HCEC 1CT (cell line): Measurements from ENCODE around the gene SOX5.
"Not testable (repeated sequence)": the region's sequence is repeated elsewhere in the genome, so short reads cannot be mapped to it uniquely, and the experiment has no call there.

Source experiments
- DNase-seq: peaks from one replicate; pipeline ENCODE4 v3.0.0-alpha.2; 2017

The SOX5 gene

DNA sequence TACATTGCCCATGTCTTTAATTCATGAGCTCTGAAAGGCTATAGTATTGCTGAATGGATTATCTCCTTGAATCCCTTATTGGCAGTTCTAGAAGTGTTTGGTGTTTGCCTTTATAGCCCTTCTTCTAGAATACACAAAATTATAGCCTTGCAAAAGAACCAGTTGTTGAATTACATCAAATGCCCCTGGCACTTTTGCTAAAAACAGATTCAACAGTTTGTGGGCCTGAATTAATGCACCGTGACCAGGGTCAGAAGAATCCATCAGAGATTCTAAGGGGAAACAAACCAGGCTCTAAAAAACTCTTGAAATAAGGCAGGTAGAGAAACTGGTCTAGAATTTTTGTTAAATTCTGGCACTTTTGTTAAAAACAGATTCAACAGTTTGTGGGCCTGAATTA lies 197.8 kb downstream of the SOX5 start:
- no peak for DNase-seq

DNA sequence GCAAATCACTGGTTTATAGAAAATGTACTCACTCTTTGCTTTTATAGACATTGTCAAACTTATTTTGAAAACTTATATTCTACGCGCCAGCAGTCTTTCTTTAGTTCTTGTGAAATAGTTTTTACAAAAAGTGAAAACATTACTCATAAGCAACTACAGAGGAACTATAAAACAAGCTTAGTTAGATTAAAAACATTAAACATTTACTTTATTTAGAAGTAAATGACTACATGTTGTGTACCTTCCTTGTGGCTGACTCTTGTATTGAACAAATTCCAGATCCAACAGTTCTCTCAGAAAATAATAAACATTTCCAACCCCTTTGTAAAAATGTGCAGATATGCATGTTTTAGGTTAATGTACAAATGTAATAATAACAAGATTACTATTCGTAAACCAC lies 198.5 kb downstream of the SOX5 start:
- DNase-seq = no peak

DNA sequence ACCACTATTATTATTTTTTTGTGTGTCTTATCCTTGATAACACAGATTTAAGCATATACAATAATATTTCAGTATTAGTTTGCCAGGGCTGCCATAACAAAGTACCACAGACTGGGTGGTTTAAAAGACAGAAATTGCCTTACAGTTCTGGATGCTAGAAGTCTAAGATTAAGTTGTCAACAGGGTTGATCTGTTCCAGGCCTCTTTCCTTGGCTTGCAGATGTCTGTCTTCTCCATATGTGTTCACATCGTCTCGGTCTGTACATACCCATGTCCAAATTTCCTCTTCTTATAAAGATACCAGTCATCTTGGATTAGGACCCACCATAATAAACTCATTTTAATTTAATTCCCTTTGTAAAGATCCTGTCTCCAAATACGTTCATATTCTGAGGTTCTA lies 204.8 kb downstream of the SOX5 start:
- DNase-seq = no peak

DNA sequence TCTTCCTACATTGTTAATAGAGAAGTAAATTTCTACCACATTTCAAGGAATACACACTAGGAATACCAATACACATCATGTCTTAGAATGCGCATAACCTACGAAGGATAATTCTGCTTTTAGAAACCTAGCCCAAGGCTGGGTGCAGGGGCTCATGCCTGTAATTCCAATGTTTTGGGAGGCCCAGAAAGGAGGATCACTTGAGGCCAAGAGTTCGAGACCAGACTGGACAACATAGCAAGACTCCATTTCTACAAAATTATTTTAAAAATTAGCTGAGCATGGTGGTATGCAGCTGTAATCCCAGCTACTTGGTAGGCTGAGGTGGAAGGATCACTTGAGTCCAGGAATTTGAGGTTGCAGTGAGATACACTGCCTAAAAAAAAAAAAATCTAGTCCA lies 206.9 kb downstream of the SOX5 start:
- no peak for DNase-seq

DNA sequence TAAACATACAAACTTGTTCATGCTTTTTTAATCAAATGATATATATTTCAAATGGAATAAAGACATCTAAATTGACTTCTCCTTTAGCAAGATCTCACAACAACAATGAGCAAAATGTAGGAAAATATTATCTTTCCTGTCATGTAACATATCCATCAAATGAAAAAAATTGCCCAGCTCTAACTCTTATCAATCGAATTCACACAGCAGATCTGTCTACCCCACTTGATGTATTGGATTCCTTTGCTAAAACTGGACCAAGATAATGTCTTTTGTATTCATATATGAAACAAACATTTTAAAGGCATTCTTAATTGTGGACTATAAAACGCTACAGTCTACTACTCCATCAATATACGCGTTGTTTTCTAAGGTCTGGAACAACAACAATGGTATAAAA lies 218.0 kb downstream of the SOX5 start:
- DNase-seq = no peak

DNA sequence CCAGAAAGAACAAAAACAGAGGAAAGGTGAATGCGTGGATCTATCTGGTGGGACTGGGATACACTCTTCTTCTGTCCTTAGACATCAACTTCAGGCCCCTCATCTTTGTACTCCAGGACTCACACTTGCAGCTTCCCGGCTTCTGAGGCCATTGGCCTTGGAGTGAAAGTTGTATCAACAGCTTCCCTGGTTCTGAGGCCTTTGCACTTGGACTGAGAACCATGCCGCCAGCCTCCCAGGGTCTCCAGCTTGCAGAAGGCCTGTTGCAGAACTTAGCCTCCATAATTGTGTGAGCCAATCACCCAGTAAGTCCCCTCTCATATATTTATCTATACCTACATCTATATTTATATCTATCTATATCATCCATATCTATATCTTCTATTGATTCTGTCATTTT lies 218.4 kb downstream of the SOX5 start:
- no peak for DNase-seq

DNA sequence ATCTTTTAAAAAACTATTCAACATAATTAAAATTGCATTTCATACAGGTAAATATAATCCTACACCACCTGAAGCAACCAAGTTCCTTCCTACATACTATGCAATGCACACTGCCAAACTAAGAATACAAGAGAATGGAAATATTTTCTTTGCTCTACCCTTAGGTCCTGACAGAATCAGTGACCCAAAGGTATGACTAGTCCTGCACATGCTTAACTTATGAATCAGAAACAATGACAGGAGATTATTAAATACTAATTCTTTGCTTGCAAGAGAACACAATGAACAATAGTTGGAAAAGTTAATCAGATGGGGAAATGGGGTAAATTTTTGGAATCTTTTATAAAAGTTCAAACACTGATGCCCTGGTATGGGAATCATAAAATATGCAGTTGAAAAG lies 220.1 kb downstream of the SOX5 start:
- DNase-seq = no peak

DNA sequence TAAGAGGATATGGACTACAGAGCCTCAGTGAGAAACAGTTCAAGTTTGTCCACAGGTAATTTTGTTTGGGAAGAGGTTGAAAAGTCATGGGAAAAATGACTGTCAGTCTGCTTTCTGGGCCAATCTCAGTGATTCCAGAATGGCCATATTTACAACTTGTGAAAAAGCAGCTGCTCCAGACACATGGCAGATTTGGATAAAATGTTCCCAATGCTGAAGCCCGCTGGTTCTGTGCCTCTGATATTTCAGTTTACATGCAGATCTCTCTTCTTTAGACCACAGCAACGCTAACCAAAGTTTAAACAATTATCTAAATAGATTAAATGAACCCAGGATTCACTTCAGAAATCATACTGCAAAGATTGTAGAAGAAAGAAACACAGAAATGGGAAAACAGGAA lies 222.8 kb downstream of the SOX5 start:
- DNase-seq = no peak

DNA sequence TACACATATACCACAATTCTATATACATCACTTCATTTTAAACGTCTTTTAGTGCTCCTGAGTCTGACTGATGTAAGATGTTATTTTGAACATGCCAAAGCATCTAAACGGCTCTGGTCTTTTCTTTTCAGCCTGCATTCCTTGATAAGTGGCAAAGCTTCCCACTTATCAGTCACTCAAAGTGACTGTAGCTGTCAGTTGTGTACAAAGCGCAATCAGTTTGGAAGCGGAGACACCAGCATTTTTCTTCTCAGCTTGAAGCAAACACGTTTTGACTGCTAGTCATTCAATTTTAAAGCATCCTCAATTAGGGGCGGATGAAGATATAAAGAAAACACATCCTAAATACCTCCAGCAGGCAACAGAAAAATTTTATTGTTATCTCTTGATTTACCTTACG lies 226.8 kb downstream of the SOX5 start:
- DNase-seq = no peak

DNA sequence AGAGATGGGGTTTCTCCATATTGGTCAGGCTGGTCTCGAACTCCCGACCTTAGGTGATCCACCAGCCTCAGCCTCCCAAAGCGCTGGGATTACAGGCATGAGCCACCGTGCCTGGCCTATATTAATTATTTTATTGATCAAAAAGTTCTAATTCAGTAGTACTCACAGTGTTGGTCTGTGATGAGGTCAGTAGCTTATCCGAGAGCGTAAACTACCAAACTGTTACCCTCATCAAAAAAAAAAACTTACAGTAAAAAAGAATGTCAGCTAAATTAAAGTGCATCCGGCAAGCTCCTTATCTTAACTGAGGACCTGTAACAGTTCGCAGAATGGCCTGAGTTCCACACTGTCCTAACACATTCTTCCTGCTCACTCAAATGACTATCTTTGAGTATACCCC lies 228.2 kb downstream of the SOX5 start:
- no peak for DNase-seq

DNA sequence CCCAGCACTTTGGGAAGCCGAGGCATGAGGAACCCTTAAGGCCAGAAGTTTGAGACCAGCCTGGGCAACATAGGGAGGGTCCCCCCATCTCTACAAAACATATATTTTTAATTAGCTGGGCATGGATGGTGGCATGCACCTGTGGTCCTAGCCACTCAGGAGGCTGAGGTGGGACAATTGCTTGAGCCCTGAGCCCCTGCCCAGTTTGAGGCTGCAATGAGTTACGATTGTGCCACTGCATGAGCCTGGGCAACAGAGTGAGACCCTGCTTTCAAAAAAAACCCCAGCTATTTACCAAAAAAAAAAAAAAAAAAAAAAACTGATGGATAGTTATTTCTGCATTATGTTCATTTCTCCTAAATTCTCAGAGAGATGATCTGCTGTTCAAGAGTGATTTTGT lies 230.0 kb downstream of the SOX5 start:
- no peak for DNase-seq

DNA sequence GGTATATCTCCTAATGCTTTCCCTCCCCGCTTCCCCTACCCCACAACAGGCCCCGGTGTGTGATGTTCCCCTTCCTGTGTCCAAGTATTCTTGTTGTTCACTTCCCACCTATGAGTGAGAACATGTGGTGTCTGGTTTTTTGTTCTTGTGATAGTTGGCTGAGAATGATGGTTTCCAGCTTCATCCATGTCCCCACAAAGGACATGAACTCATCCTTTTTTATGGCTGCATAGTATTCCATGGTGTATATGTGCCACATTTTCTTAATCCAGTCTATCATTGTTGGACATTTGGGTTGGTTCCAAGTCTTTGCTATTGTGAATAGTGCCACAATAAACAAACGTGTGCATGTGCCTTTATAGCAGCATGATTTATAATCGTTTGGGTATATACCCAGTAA lies 239.1 kb downstream of the SOX5 start:
- DNase-seq = not testable (repeated sequence)

DNA sequence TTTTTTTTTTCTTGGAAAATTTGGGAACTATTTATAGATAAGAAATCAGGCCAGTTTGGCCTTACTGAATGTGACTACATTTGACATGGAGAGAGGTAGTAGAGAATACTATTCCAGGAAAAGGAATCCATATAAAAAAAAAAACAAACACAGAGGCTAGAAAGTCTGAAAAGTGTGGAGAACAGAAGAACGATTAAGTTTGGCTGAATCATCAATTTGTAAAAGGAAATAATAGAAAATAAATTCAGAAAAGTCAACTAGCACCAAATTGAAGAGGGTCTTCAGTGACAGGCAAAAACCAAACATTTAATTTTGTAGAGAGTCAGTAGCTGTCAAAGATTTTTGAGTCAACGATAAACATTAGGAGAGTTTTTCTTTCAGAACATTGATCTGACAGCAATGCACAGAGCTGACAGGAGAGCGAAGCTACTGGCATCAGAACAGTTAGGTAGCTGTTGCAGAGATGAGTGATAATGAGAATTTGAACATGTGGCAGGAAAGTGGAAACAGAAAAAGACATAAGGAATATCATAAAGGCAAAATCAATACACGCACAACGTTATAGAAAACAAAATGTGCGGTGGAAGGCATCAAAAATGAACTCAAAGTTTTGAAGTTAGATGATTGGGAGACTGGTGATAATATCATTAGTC lies 241.2 kb downstream of the SOX5 start:
- DNase-seq = no peak

DNA sequence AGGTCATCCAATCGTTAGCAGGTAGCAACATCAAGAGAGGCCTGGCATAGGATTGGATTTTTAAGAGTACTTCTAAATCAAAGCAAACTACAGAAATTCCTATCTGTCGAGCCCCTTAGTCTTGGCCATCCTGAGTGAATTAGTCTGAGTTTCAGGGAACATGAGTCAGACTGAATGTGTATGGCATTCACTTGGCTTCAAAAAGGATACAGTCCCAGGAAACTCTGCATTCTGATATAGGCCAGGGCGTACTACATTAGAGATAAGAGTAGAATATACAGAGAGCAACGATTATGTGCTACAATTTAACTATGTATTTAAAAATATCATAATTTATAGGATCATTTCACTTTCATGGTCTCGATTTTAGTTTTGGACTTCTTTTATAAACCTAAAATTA lies 242.2 kb downstream of the SOX5 start:
- no peak for DNase-seq

DNA sequence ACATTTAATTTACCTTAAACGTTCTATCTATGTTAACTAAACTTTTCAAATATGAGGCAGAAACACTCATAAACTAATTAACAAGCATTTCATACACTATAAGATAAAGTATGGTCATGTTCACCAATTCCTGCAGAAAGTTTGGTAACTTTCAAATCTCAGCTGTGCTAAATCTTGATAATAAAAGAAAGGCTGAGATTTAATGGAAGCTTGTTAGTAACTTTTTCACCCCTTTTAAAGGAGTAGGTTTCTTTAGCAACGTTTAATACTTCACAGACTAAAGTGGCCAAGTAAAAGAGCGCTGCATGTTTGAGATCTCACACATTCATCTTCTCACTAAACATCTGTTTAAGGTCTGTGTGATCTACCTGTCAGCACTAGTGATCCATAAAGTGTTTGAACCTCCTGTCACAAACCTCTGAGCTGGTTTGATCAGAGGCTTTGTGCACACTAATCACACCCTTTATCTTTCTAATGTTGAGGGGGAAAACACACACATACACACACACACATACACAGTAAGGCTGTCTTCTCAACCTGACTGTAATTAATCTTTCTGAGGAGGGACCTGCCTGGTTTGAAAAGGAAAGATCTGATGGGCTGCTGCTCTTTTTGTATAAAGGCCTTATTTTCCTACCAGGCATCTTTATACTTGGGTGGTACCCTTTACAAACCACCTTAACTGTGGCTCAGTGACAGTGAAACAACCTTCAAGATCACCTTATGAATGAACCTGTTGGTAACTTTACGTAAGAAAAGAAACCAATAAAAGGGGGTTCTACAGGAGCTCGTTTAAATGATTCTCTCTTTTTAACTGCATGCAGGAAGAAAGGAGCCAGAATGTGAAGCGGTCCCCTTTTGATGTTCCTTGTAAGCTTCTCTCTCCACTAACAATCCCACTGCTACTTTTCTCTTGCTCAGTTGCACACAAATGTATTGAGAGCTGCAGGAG lies 244.2 kb downstream of the SOX5 start:
- DNase-seq = no peak

DNA sequence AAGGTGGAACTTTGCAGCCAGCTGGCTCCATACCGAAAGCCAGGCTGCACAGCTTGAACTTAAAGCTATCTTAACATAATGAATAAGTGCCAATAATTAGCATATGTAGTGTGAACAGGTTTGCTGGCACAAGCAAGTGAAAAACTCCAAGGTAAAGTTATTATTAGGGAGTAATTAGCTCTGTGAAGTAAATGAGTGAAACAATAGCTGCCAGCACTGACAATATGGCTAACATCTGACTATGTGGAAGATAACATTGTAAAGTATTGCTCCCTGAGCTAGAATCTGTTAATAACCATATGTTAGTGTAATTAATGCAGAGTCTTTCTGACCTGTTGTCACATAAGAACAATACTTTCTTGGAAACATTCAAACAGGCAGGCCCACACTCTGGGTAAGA lies 246.4 kb downstream of the SOX5 start:
- DNase-seq = no peak

DNA sequence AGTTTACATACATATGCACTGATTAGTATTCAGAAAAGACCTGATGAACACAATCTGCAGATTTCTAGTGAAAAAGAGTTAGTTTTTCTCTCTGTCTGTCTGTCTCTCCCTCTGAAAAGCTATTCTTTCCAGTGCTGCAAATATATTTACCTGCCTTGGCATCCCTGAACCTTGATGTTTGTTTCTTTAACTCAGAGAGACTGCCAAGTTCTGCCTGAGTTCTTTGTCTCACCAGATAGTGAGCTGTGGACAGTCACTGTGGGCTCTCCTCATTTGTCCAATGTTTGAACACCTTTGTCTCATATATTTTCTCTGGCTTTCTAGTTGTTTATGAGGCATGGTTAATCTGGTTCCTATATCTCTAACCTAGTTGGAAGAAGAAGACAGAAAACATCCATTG lies 250.4 kb downstream of the SOX5 start:
- no peak for DNase-seq

DNA sequence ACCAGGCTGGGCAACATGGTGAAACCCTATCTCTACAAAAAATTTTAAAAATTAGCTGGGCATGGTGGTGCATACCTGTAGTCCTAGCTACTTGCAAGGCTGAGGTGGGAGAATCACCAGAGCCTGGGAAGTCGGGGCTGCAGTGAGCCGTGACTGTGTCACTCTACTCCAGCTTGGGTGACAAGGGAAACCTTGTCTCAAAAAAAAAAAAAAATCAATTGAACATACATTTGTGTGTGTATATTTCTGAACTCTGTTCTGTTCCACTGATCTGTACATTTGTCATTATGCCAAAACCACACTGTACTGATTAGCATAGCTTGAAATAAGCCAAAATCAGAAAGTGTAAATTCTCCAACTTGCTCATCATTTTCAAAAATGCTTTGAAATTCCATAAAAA lies 254.6 kb downstream of the SOX5 start:
- no peak for DNase-seq

DNA sequence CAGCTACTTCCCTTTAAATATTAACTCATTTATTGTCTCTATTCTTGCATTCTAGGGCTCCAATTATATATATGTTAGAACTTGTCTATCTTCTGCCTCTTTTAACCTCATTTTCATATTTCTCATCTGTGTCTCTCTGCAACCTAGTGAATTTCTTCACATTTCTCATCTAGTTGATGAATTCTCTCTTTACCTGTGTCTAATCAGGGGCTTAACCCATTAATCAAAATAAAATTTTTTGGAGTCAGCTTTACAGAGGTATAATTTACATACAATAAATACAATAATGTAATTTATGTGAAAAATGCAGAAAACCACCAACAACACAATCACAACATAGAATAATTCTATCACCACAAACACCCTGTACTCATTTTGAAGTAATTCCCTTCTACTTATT lies 255.2 kb downstream of the SOX5 start:
- no peak for DNase-seq

DNA sequence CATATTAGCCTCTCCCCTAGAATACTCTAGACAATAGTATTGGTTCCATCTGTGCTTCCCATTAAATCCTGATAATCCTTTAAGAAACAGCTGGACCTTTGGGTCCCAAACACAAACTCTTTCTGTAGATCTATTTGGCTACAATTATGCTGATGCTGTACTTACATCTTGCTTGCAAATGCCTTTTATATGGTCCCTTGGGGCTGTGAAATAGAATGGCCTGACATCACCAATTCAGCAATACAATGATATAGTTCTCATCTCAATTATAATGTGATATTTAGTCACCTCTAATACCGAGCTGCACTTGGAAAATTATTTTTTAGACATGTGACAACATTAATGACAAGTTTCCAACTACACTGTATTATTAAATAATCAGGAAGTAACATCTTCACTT lies 261.5 kb downstream of the SOX5 start:
- no peak for DNase-seq

DNA sequence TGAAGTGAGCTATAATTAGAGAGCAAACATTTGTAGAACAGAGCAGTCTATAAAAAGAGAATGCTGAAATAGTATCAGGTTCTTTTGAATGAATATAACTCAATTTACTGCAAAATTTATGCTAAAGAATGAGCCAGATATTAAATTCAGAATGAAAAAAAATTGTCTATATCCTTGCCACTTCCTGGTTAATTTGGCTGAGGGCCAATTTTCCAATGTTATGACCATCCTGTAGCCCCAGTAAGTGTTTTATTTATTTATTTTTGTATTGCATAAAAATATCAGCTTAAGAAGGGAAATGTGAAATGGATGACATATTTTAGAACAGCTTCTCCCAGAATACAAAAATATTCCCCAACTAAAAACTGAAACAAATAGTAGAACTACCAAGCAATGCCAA lies 263.4 kb downstream of the SOX5 start:
- DNase-seq = no peak

DNA sequence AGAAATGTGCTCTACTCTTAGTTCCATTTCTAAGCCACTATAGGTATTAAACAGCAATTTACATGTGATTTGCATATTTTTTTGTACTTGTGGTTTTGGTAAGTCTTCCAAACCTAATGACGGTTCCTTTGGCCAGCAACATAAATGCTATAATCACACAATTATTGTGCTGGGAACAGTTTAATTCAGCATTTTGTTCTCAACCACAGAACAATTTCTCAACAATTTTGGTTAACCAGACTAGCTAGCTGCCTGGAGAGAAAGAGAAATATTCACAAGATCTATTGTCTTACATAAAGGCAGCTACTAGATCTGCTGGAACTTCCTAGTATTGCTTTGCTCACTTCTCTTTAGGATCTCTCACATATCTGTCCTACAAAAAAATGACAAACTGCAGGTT lies 265.3 kb downstream of the SOX5 start:
- no peak for DNase-seq

DNA sequence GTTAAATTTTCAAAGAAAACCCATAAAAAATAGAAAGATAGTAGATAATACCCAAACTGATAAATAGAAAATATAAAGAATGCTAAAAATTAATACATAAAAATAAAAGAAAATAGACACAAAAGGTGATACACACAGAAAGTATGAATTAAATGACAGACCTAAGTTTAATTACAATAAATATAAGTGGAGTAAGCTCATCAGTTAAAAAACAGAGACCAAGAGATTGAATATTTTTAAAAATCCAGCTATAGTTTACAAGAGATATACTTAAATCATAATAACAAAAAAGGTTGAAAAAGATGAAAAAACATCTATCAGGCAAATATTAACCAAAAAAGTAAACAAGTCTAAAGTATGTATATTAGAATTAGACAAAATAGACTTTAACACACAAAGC lies 268.2 kb downstream of the SOX5 start:
- DNase-seq = no peak

DNA sequence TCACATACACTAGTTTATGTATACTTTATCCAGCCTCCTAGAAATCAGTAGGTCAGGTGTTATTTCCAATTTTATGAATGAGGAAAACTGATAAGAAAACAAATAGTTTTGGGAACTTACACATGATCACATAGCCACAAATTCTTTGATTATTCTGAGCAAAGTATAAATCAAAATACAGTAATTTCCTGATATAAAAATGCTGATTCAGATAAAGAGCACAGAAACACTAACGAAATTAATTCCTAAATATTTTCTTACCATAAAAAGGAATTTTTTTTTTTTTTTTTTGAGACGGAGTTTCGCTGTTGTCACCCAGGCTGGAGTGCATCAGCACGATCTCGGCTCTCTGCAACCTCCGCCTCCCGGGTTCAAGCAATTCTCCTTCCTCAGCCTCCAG lies 275.4 kb downstream of the SOX5 start:
- no peak for DNase-seq

DNA sequence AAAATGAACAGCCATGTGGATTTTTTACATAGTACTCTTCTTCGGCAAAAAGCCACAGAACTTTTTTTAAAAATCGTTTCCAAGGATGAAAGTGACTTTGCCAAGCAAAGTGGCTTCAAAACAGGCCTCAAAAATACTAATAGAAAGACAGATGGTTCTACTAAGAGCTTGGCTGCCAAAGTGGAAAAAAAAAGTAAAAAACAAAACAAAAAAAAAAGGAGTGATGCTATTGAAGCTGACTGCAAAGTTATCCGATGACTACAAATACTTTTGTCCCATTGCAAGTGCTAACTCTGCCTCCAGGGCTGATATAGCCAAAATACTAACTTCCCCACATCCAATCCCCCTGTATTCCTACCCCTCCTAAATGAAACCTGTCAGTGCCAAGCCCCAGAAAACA lies 277.6 kb downstream of the SOX5 start:
- DNase-seq = no peak
